NCI-H1694 treated with DMSO at 0.1 percent for 48 hours (cell line): Measurements from ENCODE around the gene C2orf42.
"Not testable (repeated sequence)": the region's sequence is repeated elsewhere in the genome, so short reads cannot be mapped to it uniquely, and the experiment has no call there.

Experiments used
- DNase-seq: peaks from one replicate; lab custom pipeline; 2025; lab: John Stamatoyannopoulos, UW

Gene C2orf42

DNA sequence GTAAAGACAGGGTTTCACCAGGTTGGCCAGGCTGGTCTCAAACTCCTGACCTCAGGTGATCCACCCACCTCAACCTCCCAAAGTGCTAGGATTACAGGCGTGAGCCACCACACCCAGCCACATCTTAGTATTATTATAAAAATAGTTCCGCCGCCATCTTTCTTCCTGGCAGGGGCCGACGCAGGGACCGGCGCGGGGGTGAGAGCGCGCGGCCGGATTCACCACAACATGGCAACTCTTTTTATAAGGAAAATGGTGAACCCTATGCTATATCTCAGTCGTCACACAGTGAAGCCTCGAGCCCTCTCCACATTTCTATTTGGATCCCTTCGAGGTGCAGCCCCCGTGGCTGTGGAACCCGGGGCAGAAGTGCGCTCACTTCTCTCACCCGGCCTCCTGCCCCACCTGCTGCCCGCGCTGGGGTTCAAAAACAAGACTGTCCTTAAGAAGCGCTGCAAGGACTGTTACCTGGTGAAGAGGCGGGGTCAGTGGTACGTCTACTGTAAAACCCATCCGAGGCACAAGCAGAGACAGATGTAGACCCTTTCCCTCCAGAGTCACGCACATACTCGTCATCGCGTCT lies 88.4 kb downstream of the C2orf42 start:
- DNase-seq, result not testable (repeated sequence)

GRCh38 chr2:70101686-70102085 lies 89.1 kb downstream of the C2orf42 start:
- DNase-seq, result not testable (repeated sequence)

DNA sequence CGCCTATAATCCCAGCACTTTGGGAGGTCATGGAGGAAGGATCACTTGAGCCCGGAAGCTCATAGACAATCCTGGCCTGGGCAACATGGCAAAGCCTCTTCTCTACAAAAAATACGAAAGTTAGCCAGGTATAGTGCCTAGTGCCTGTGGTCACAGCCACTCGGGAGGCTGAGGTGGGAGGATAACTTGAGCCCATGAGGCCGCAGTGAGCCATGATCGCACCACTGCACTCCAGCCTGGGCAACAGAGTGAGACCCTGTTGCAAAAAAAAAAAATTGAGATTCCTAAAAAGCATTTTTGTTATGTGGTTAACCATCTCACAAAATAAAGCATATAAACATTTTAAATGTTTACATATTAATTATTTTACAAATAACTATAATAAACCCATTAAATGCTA lies 89.6 kb downstream of the C2orf42 start:
- no peak for DNase-seq
